WTC11 (cell line): ENCODE data around the gene OR51T1.

Experiments used
- SOX15 ChIP-seq: fragments of 250-450 bp; sonication (Bioruptor Pico); IDR thresholded peaks from 2 replicates; pipeline ENCODE4 v1.9.0; 2021; ENCODE audit warnings: mild to moderate bottlenecking
- TF ChIP-seq, protein P1 (sequence below): fragments of 200-600 bp; IDR thresholded peaks from 2 replicates; pipeline ENCODE4 v1.8.0; 2022; ENCODE audit warnings: antibody characterized with exemption

GRCh38 chr11:4886186-4886585, 4.5 kb downstream of the OR51T1 start:
- TF ChIP-seq, protein P1, sequence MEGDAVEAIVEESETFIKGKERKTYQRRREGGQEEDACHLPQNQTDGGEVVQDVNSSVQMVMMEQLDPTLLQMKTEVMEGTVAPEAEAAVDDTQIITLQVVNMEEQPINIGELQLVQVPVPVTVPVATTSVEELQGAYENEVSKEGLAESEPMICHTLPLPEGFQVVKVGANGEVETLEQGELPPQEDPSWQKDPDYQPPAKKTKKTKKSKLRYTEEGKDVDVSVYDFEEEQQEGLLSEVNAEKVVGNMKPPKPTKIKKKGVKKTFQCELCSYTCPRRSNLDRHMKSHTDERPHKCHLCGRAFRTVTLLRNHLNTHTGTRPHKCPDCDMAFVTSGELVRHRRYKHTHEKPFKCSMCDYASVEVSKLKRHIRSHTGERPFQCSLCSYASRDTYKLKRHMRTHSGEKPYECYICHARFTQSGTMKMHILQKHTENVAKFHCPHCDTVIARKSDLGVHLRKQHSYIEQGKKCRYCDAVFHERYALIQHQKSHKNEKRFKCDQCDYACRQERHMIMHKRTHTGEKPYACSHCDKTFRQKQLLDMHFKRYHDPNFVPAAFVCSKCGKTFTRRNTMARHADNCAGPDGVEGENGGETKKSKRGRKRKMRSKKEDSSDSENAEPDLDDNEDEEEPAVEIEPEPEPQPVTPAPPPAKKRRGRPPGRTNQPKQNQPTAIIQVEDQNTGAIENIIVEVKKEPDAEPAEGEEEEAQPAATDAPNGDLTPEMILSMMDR, result no peak
- TF ChIP-seq SOX15 (CRISPR knock-in tag), result no peak
